GM18526 (cell line): ENCODE measurements around the gene CXXC4.

Source experiments
- POLR2A ChIP-seq: IDR thresholded peaks from 3 replicates; pipeline ENCODE4 v1.6.1; 2011; ENCODE audit not compliant: insufficient read length; ENCODE audit errors: extremely low read depth

The CXXC4 gene

GRCh38 chr4:104449537-104449936 lies 45.2 kb downstream of the CXXC4 start:
- TF ChIP-seq POLR2A: no peak

- no peak for TF ChIP-seq POLR2A
Observed at GRCh38 chr4:104447294-104447693, 47.4 kb downstream of the CXXC4 start.

GRCh38 chr4:104446431-104447278 lies 48.0 kb downstream of the CXXC4 start:
- TF ChIP-seq POLR2A: no peak

- no peak for TF ChIP-seq POLR2A
Observed at GRCh38 chr4:104444685-104445084, 50.0 kb downstream of the CXXC4 start.

- no peak for TF ChIP-seq POLR2A
Observed at GRCh38 chr4:104436542-104436941, 58.2 kb downstream of the CXXC4 start.

- TF ChIP-seq POLR2A: no peak
Observed at GRCh38 chr4:104429150-104429741, 65.4 kb downstream of the CXXC4 start.

GRCh38 chr4:104425948-104426347 lies 68.7 kb downstream of the CXXC4 start:
- TF ChIP-seq POLR2A: no peak

GRCh38 chr4:104424989-104425388 lies 69.7 kb downstream of the CXXC4 start:
- TF ChIP-seq POLR2A: no peak

GRCh38 chr4:104424475-104424941 lies 70.2 kb downstream of the CXXC4 start:
- TF ChIP-seq POLR2A: no peak

- TF ChIP-seq POLR2A: no peak
Observed at GRCh38 chr4:104421566-104421965, 73.1 kb downstream of the CXXC4 start.

GRCh38 chr4:104420766-104421165 lies 73.9 kb downstream of the CXXC4 start:
- TF ChIP-seq POLR2A: no peak
